Stimulated activated naive CD8-positive, alpha-beta T cell treated with anti-CD3 and anti-CD28 coated beads, Interleukin-15, Interleukin-2, amounts not matched to agents 100 ng/mL and 50 ng/mL, for 24 hours (primary cell): Measurements from ENCODE around the gene MPDU1.

Source experiments
- H3K27ac Mint-ChIP-seq: one replicate; pipeline ENCODE4 v1.8.0; 2021; ENCODE audit warnings: mild to moderate bottlenecking, mixed read lengths
- H3K27me3 Mint-ChIP-seq: one replicate; pipeline ENCODE4 v1.8.0; 2021; ENCODE audit warnings: mixed read lengths
- H3K36me3 Mint-ChIP-seq: one replicate; pipeline ENCODE4 v1.8.0; 2021; ENCODE audit warnings: low read depth, mixed read lengths
- H3K4me1 Mint-ChIP-seq: one replicate; pipeline ENCODE4 v1.8.0; 2021; ENCODE audit warnings: low read depth, mixed read lengths
- H3K4me3 Mint-ChIP-seq: one replicate; pipeline ENCODE4 v1.8.0; 2021; ENCODE audit warnings: mild to moderate bottlenecking, mixed read lengths
- H3K9me3 Mint-ChIP-seq: one replicate; pipeline ENCODE4 v1.8.0; 2021; ENCODE audit warnings: mixed read lengths

The MPDU1 gene

GRCh38 chr17:7583253-7584109 lies at the start of gene MPDU1:
TSS of gene MPDU1 (plus strand) at chr17:7583852. CDS start at chr17:7583863, 11 bp downstream.
- Mint-ChIP-seq H3K36me3 (peaks cover 59% of the 10 kb centered on the region), H3K4me3 (peak within 1 kb of the TSS; percentile 92), H3K4me1 (peaks cover 69% of the 10 kb centered on the region), H3K9me3 (no peaks in the 10 kb centered on the region), H3K27me3 (no peaks in the 10 kb centered on the region), H3K27ac (peak within 1 kb of the TSS; percentile 100)

- Mint-ChIP-seq H3K36me3 (no peaks in the 10 kb centered on the region), H3K4me1 (no peaks in the 10 kb centered on the region), H3K4me3 (no peak overlapping the region), H3K27ac (no peak overlapping the region), H3K9me3 (no peaks in the 10 kb centered on the region), H3K27me3 (no peaks in the 10 kb centered on the region)
Measured at GRCh38 chr17:7538050-7538449, 45.6 kb upstream of the MPDU1 start.

- Mint-ChIP-seq H3K36me3 (no peaks in the 10 kb centered on the region), H3K4me1 (no peaks in the 10 kb centered on the region), H3K27me3 (no peaks in the 10 kb centered on the region), H3K27ac (no peak overlapping the region), H3K9me3 (no peaks in the 10 kb centered on the region), H3K4me3 (no peak overlapping the region)
Measured at GRCh38 chr17:7538891-7539545, 44.6 kb upstream of the MPDU1 start.

GRCh38 chr17:7541074-7541621 lies 42.5 kb upstream of the MPDU1 start:
- H3K4me1 Mint-ChIP-seq: no peaks in the 10 kb centered on the region
- no peaks in the 10 kb centered on the region for H3K27me3 Mint-ChIP-seq
- H3K9me3 Mint-ChIP-seq: no peaks in the 10 kb centered on the region
- no peaks in the 10 kb centered on the region for H3K36me3 Mint-ChIP-seq
- H3K27ac Mint-ChIP-seq: no peak overlapping the region
- H3K4me3 Mint-ChIP-seq: no peak overlapping the region

- Mint-ChIP-seq H3K4me1 (peaks cover 20% of the 10 kb centered on the region), H3K27me3 (no peaks in the 10 kb centered on the region), H3K4me3 (no peak overlapping the region)
Measured at GRCh38 chr17:7544911-7545310, 38.7 kb upstream of the MPDU1 start.

GRCh38 chr17:7548585-7549400 lies 34.9 kb upstream of the MPDU1 start, which contains the start of gene TNFSF12:
TSS of gene TNFSF12 (plus strand) at chr17:7549058. CDS start at chr17:7549154, 96 bp downstream.
- peak within 1 kb of the TSS; percentile 72 for H3K27ac Mint-ChIP-seq
- peaks cover 59% of the 10 kb centered on the region for H3K4me1 Mint-ChIP-seq
- H3K9me3 Mint-ChIP-seq: no peaks in the 10 kb centered on the region
- peaks cover 4% of the 10 kb centered on the region for H3K36me3 Mint-ChIP-seq
- H3K27me3 Mint-ChIP-seq: no peaks in the 10 kb centered on the region
- peak within 1 kb of the TSS; percentile 80 for H3K4me3 Mint-ChIP-seq

More at GRCh38 chr17:7544911-7545310, 38.7 kb upstream of the MPDU1 start:
- no peaks in the 10 kb centered on the region for H3K9me3 Mint-ChIP-seq
- H3K36me3 Mint-ChIP-seq: no peaks in the 10 kb centered on the region
- H3K27ac Mint-ChIP-seq: no peak overlapping the region

GRCh38 chr17:7549401-7550055 lies 34.1 kb upstream of the MPDU1 start:
- no peaks in the 10 kb centered on the region for H3K9me3 Mint-ChIP-seq
- peak overlapping the region; percentile 80 for H3K4me3 Mint-ChIP-seq
- peaks cover 4% of the 10 kb centered on the region for H3K36me3 Mint-ChIP-seq
- peaks cover 63% of the 10 kb centered on the region for H3K4me1 Mint-ChIP-seq
- H3K27ac Mint-ChIP-seq: peak overlapping the region; percentile 70
- no peaks in the 10 kb centered on the region for H3K27me3 Mint-ChIP-seq

- Mint-ChIP-seq H3K9me3 (no peaks in the 10 kb centered on the region), H3K27me3 (no peaks in the 10 kb centered on the region), H3K4me1 (peaks cover 63% of the 10 kb centered on the region), H3K36me3 (peaks cover 4% of the 10 kb centered on the region), H3K27ac (no peak overlapping the region), H3K4me3 (peak overlapping the region; percentile 3)
Measured at GRCh38 chr17:7550344-7550743, 33.3 kb upstream of the MPDU1 start.

GRCh38 chr17:7551396-7551795 lies 32.3 kb upstream of the MPDU1 start:
- peaks cover 4% of the 10 kb centered on the region for H3K36me3 Mint-ChIP-seq
- no peaks in the 10 kb centered on the region for H3K9me3 Mint-ChIP-seq
- H3K4me3 Mint-ChIP-seq: no peak overlapping the region

GRCh38 chr17:7552621-7553051 lies 31.0 kb upstream of the MPDU1 start:
- peak overlapping the region; percentile 66 for H3K4me3 Mint-ChIP-seq
- no peaks in the 10 kb centered on the region for H3K9me3 Mint-ChIP-seq
- H3K36me3 Mint-ChIP-seq: peaks cover 4% of the 10 kb centered on the region
- H3K27ac Mint-ChIP-seq: peak overlapping the region; percentile 87
- H3K4me1 Mint-ChIP-seq: peaks cover 70% of the 10 kb centered on the region
- no peaks in the 10 kb centered on the region for H3K27me3 Mint-ChIP-seq

More at GRCh38 chr17:7551396-7551795, 32.3 kb upstream of the MPDU1 start:
- no peaks in the 10 kb centered on the region for H3K27me3 Mint-ChIP-seq
- H3K27ac Mint-ChIP-seq: peak overlapping the region; percentile 59
- peaks cover 68% of the 10 kb centered on the region for H3K4me1 Mint-ChIP-seq

GRCh38 chr17:7553356-7553755 lies 30.3 kb upstream of the MPDU1 start:
- Mint-ChIP-seq H3K4me3 (no peak overlapping the region), H3K27me3 (no peaks in the 10 kb centered on the region), H3K9me3 (no peaks in the 10 kb centered on the region), H3K36me3 (peaks cover 4% of the 10 kb centered on the region), H3K27ac (peak overlapping the region; percentile 87), H3K4me1 (peaks cover 69% of the 10 kb centered on the region)

GRCh38 chr17:7555320-7555948 lies 28.2 kb upstream of the MPDU1 start:
- Mint-ChIP-seq H3K36me3 (peaks cover 4% of the 10 kb centered on the region), H3K9me3 (no peaks in the 10 kb centered on the region), H3K4me1 (peaks cover 72% of the 10 kb centered on the region), H3K27ac (no peak overlapping the region), H3K27me3 (no peaks in the 10 kb centered on the region), H3K4me3 (no peak overlapping the region)

- H3K9me3 Mint-ChIP-seq: no peaks in the 10 kb centered on the region
- H3K36me3 Mint-ChIP-seq: peaks cover 4% of the 10 kb centered on the region
- no peak overlapping the region for H3K4me3 Mint-ChIP-seq
- H3K27me3 Mint-ChIP-seq: no peaks in the 10 kb centered on the region
- peaks cover 66% of the 10 kb centered on the region for H3K4me1 Mint-ChIP-seq
- H3K27ac Mint-ChIP-seq: peak overlapping the region; percentile 41
Measured at GRCh38 chr17:7556627-7557026, 27.0 kb upstream of the MPDU1 start.
